Fibroblast of pulmonary artery (primary cell): ENCODE measurements around the gene LRRC4C.
"Not testable (repeated sequence)": the region's sequence is repeated elsewhere in the genome, so short reads cannot be mapped to it uniquely, and the experiment has no call there.

ENCODE experiments used
- DNase-seq: peaks from one replicate; pipeline ENCODE4 v3.0.0-alpha.2; 2010; ENCODE audit warnings: low read depth
- H3K4me3 ChIP-seq: replicated peaks from 2 replicates; pipeline ENCODE4 v1.5.1; 2011; ENCODE audit warnings: low read depth, mild to moderate bottlenecking, control low read depth, low read length, moderate library complexity
- TF ChIP-seq, protein P1 (sequence below): IDR thresholded peaks from 2 replicates; pipeline ENCODE4 v1.5.1; 2011; ENCODE audit warnings: mild to moderate bottlenecking, control low read depth, low read length, inconsistent platforms; ENCODE audit errors: missing control alignments

LRRC4C gene

DNA sequence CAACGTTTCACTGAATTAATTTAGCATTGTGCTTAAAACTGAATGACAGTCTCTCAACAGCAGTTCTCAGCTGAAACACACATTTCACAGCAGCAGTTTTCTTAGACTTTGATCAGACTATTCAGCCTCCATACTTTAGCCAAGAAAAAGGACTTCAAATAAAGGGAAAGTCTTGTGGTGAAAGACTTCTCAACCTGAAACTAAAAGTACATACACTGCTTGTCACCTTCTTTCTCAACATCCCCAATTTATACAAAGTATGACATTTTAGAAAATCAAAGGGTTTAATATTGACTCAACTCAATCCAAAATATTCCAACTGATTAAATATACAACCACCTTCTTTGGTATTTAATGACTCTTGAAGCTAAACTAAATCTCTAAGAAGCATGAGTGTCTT is 419.0 kb downstream of the LRRC4C start:
- H3K4me3 ChIP-seq, result no peak overlapping the region
- TF ChIP-seq, protein P1, sequence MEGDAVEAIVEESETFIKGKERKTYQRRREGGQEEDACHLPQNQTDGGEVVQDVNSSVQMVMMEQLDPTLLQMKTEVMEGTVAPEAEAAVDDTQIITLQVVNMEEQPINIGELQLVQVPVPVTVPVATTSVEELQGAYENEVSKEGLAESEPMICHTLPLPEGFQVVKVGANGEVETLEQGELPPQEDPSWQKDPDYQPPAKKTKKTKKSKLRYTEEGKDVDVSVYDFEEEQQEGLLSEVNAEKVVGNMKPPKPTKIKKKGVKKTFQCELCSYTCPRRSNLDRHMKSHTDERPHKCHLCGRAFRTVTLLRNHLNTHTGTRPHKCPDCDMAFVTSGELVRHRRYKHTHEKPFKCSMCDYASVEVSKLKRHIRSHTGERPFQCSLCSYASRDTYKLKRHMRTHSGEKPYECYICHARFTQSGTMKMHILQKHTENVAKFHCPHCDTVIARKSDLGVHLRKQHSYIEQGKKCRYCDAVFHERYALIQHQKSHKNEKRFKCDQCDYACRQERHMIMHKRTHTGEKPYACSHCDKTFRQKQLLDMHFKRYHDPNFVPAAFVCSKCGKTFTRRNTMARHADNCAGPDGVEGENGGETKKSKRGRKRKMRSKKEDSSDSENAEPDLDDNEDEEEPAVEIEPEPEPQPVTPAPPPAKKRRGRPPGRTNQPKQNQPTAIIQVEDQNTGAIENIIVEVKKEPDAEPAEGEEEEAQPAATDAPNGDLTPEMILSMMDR, result no peak
- no peak for DNase-seq

DNA sequence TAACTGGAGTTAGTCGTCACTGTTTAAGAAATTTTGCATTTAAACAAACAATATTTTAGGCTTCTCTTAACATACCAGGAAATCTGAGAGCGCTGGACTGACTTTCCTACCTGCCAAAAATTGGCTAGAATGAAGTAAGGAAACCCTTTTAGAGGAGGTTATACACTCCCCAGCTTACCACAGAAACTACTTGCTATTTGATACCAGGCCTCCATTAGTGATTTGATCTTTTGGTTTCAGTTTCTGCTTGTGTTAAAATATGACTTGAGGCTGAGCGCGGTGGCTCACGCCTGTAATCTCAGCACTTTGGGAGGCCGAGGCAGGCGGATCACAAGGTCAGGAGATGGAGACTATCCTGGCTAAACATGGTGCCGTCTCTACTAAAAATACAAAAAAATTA is 419.9 kb downstream of the LRRC4C start:
- DNase-seq, result no peak
- H3K4me3 ChIP-seq, result no peak overlapping the region
- TF ChIP-seq, protein P1, result no peak

DNA sequence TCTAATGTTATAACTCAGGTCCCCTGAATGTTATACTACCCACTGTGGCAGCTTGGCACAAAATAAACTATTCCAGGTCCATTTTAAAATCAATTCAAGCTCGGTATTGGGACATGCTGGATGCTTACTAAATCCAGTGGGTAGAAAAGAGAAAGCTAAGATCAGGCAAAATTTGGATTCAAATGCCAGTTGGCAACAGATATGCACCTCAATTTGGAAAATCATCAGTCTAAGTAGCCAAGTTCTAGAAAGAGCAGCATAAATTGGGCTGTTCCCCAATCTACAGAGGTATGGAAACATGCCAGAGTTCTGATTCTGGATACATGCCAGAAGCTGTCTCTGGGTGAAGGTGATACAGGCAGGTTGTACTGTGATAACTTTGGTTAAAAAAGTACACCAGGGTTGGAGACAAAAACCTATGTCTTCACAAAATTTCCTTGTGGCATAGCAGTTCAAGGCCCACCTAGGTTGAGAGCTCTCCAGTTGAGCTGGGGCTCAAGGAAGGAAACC is 427.8 kb downstream of the LRRC4C start:
- H3K4me3 ChIP-seq, result no peak overlapping the region
- TF ChIP-seq, protein P1, result no peak
- no peak for DNase-seq

DNA sequence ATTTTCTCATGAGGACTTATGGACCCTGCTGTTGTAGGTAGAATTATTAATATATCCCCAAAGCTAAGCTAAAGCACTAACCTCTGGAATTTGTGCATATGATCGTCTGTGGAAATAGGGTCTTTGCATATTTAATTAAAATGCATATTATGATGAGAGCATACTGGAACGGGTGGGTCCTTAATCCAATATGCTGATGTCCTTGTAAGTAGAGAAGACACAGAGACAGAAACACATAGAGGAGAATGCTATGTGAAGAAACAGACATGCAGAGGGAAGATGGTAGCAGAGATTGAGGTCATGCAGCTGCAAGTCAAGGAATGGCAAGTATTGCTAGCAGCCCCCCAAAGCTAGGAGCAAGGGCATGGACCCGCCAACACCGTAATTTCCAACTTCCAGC is 439.2 kb downstream of the LRRC4C start:
- TF ChIP-seq, protein P1, result no peak
- no peak for DNase-seq
- no peak overlapping the region for H3K4me3 ChIP-seq

DNA sequence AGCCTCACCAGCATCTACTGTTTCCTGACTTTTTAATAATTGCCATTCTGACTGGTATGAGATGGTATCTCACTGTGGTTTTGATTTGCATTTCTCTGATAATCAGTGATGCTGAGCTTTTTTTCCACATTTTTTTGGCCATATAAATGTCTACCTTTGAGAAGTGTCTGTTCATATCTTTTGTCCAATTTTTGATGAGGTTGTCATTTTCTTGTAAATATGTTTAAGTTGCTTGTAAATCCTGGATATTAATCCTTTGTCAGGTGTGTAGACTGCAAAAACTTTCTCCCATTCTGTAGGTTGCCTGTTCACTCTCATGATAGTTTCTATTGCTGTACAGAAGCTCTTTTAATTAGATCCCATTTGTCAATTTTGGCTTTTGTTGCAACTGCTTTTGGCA is 439.8 kb downstream of the LRRC4C start:
- DNase-seq, H3K4me3 ChIP-seq: not testable (repeated sequence)

DNA sequence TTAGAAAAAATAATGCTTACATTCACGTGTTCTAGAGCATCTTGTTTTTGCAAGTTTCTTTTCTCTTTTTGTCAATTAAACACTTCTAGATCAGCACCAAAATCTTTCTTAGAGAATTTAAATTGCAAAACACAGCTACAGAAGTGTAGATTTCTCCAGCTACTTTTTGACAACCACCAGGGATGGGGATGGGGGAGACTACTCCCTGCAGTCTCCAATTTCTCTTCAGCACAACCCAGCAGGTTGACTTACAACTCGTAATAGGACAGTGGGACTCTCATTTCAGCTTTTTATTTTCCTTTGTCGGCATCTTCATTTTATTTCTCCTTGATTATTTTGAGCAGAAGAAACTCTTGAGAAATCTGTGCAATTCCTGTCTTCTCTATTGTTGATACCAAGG is 441.2 kb downstream of the LRRC4C start:
- TF ChIP-seq, protein P1, result no peak
- DNase-seq, result no peak
- H3K4me3 ChIP-seq, result no peak overlapping the region

DNA sequence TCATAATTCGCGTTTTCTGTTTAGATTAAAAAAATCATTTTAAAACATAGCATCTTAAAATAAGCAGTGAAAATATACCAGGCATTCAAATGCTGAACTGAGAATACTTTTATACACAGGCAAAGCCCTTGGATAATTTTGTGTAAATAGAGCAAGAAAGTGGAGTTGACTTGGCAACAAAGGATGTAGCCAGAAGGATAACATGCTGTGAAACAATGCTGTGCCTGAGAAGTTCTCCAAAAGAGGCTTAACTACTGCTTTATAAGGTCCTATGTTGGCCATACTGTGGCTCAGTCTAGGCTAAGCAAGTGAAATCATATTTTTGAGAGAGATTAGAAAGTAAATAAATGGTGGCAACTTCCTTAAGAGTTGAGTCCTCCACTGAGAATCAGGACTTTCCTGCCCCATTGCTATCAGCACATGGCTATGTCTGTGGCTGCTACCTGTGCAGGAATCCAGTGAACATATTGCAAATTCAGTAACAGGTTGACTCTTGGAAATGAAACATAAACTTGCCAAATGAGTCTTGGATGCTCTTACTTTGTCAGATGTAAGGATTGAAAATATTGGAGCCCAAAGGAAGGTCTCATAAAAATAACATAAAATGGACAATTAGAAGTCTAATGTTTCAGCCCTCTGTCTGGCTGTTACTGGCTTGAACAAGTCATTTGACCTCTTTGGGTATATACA is 448.9 kb downstream of the LRRC4C start:
- no peak for DNase-seq
- H3K4me3 ChIP-seq, result no peak overlapping the region
- TF ChIP-seq, protein P1, result no peak
